GM13976 (cell line): ENCODE results near the gene YTHDF1.

ENCODE experiments used
- DNase-seq: peaks from one replicate; pipeline ENCODE4 v3.0.0; 2012; ENCODE audit warnings: low spot score
- CTCF ChIP-seq: IDR thresholded peaks from 2 replicates; pipeline ENCODE4 v1.5.1; 2012; ENCODE audit warnings: borderline replicate concordance, mild to moderate bottlenecking; ENCODE audit not compliant: insufficient read depth; ENCODE audit errors: extremely low read depth, missing control alignments, control extremely low read depth
- in situ Hi-C: fragments of 300-500 bp; cut with MboI; formaldehyde crosslinking; loops from one replicate; pipeline ENCODE4 v1.12.0; 2022; ENCODE audit warnings: low sequenced_read_pairs, mixed read lengths, inconsistent platforms; ENCODE audit not compliant: unreplicated experiment

The YTHDF1 gene

GRCh38 chr20:63260521-63260920, 44.6 kb upstream of the YTHDF1 start:
- TF ChIP-seq CTCF: no peak
- DNase-seq: no peak
- in situ Hi-C loops: no loop called here

- in situ Hi-C loops: no loop called here
- no peak for DNase-seq
- TF ChIP-seq CTCF: no peak
Observed at GRCh38 chr20:63259734-63260460, 44.0 kb upstream of the YTHDF1 start.

- in situ Hi-C loops: no loop called here
- no peak for TF ChIP-seq CTCF
Observed at GRCh38 chr20:63258781-63259180, 42.9 kb upstream of the YTHDF1 start.

GRCh38 chr20:63257629-63258028, 41.7 kb upstream of the YTHDF1 start:
- no peak for TF ChIP-seq CTCF
- DNase-seq: no peak
- in situ Hi-C loops: no loop called here

More at GRCh38 chr20:63258781-63259180, 42.9 kb upstream of the YTHDF1 start:
- no peak for DNase-seq

- no peak for TF ChIP-seq CTCF
- in situ Hi-C loops: no loop called here
- DNase-seq: no peak
Observed at GRCh38 chr20:63256954-63257353, 41.0 kb upstream of the YTHDF1 start.

- TF ChIP-seq CTCF: no peak
- DNase-seq: no peak
- in situ Hi-C loops: no loop called here
Observed at GRCh38 chr20:63255931-63256704, 40.2 kb upstream of the YTHDF1 start.
